ENCODE results near the gene COMMD8. TPM values are rescaled to one million over a fixed set of nuclear protein-coding genes. Genes with fewer than 3 reads are reported as not detected.

The COMMD8 gene
- total RNA-seq, 1 donor from 2014 or later = 14.5 TPM

- no peak for ATAC-seq
- no peak for TF ChIP-seq CTCF (IDR thresholded peaks at IDR 0.05)
- Histone ChIP-seq H3K27me3 (ENCODE audit: low read depth) (no peaks in the 10 kb centered on the region), H3K27ac (no peak overlapping the region), H3K4me3 (no peak overlapping the region), H3K4me1 (peaks cover 13% of the 10 kb centered on the region), H3K9me3 (no peaks in the 10 kb centered on the region), H3K36me3 (no peaks in the 10 kb centered on the region)
- DNase-seq = no peak
- intact Hi-C loops (cut with DNase I) = no loop called here
Observed at GRCh38 chr4:47483745-47484144, 20.2 kb upstream of the COMMD8 start.

- no peaks in the 10 kb centered on the region for H3K27me3 ChIP-seq (ENCODE audit: low read depth)
- intact Hi-C loops (cut with DNase I) = no loop called here
- ATAC-seq = no peak
- H3K4me1 ChIP-seq = peaks cover 9% of the 10 kb centered on the region
- TF ChIP-seq CTCF (IDR thresholded peaks at IDR 0.05) = no peak
- H3K27ac ChIP-seq = no peak overlapping the region
- no peak for DNase-seq
- no peak overlapping the region for H3K4me3 ChIP-seq
- no peaks in the 10 kb centered on the region for H3K36me3 ChIP-seq
- no peaks in the 10 kb centered on the region for H3K9me3 ChIP-seq
Observed at GRCh38 chr4:47482326-47482725, 18.8 kb upstream of the COMMD8 start.

- DNase-seq (no peak), ATAC-seq (no peak)
- TF ChIP-seq CTCF (IDR thresholded peaks at IDR 0.05) = no peak
- Histone ChIP-seq H3K36me3 (no peaks in the 10 kb centered on the region), H3K27ac (no peak overlapping the region), H3K4me1 (no peaks in the 10 kb centered on the region), H3K4me3 (no peak overlapping the region), H3K27me3 (ENCODE audit: low read depth) (no peaks in the 10 kb centered on the region), H3K9me3 (no peaks in the 10 kb centered on the region)
- intact Hi-C loops (cut with DNase I) = no loop called here
Observed at GRCh38 chr4:47478804-47479203, 15.3 kb upstream of the COMMD8 start.

GRCh38 chr4:47475411-47475810 is 11.9 kb upstream of the COMMD8 start:
- DNase-seq (no peak), ATAC-seq (no peak)
- intact Hi-C loops (cut with DNase I) = no loop called here
- no peaks in the 10 kb centered on the region for H3K27me3 ChIP-seq (ENCODE audit: low read depth)
- no peaks in the 10 kb centered on the region for H3K9me3 ChIP-seq
- no peak overlapping the region for H3K27ac ChIP-seq
- no peaks in the 10 kb centered on the region for H3K4me1 ChIP-seq
- TF ChIP-seq CTCF (IDR thresholded peaks at IDR 0.05) = no peak
- H3K36me3 ChIP-seq = no peaks in the 10 kb centered on the region
- H3K4me3 ChIP-seq = no peak overlapping the region

GRCh38 chr4:47474799-47475198 is 11.3 kb upstream of the COMMD8 start:
- DNase-seq (no peak), ATAC-seq (no peak)
- Histone ChIP-seq H3K27ac (no peak overlapping the region), H3K27me3 (ENCODE audit: low read depth) (no peaks in the 10 kb centered on the region), H3K9me3 (no peaks in the 10 kb centered on the region), H3K4me1 (no peaks in the 10 kb centered on the region), H3K36me3 (no peaks in the 10 kb centered on the region), H3K4me3 (no peak overlapping the region)
- no peak for TF ChIP-seq CTCF (IDR thresholded peaks at IDR 0.05)
- intact Hi-C loops (cut with DNase I) = no loop called here

Data from lower lobe of right lung (tissue), 2 donors.